ENCODE data around the gene FAM171A1.
"Not testable (repeated sequence)": the region's sequence is repeated elsewhere in the genome, so short reads cannot be mapped to it uniquely, and the experiment has no call there.

Gene FAM171A1

DNA sequence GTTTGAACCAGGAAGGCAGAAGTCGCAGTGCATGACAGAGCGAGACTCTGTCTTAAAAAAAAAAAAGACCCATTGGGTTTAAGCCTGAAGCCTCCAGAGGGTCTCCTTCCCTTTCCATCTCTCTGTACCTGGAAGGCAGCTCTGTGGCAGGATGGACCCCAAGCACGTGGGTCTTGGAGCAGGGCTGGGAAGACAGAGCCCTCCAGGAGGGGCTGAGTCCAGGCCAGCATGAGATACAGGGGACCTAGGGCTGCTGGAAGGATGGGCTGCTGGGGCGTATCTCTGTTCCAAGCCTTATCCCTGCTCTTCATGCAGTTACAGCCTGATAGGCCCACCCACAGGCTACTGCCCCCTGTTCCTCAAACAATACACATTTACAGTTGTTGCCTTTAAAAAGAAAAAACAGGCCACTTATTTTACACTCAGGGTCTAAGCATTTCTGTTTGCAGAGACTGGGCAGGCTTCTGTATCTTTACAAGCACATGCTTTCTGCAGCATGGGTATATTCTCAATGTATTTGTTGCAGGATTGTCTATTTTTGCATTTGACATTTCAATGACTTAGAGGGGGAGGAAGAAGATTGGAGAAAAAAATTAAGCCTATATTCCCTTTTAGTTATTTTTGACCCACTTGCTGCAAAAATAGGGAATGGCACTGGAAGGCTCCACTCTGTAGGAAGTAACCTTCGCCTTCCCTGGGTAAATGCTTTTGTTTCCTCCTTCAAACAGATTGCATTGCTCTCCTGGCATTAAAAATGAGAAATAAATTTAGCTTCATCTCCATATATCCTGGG lies 60.1 kb downstream of the FAM171A1 start:
- DNase-seq (ENCODE audit: insufficient read length, low spot score) = no peak
- no peak for FAIRE-seq
- TF ChIP-seq, protein P1, sequence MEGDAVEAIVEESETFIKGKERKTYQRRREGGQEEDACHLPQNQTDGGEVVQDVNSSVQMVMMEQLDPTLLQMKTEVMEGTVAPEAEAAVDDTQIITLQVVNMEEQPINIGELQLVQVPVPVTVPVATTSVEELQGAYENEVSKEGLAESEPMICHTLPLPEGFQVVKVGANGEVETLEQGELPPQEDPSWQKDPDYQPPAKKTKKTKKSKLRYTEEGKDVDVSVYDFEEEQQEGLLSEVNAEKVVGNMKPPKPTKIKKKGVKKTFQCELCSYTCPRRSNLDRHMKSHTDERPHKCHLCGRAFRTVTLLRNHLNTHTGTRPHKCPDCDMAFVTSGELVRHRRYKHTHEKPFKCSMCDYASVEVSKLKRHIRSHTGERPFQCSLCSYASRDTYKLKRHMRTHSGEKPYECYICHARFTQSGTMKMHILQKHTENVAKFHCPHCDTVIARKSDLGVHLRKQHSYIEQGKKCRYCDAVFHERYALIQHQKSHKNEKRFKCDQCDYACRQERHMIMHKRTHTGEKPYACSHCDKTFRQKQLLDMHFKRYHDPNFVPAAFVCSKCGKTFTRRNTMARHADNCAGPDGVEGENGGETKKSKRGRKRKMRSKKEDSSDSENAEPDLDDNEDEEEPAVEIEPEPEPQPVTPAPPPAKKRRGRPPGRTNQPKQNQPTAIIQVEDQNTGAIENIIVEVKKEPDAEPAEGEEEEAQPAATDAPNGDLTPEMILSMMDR (IDR thresholded peaks at IDR 0.05; ENCODE audit: insufficient read depth, missing control alignments) = no peak

DNA sequence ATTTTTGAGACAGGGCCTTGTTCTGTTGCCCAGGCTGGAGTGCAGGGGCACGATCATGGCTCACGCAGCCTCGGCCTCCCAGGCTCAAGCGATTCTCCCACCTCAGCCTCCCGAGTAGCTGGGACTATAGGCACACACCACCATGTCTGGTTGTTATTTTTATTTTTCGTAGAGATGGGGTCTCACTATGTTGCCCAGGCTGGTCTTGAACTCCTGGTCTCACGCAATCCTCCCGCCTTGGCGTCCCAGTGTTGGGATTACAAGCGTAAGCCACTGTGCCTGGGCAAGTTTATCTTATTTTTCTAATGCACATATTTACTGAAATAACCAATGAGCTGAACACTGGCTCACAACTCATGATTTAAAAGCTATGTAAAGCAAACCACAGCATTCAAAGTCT lies 61.9 kb downstream of the FAM171A1 start:
- TF ChIP-seq, protein P1 (IDR thresholded peaks at IDR 0.05; ENCODE audit: insufficient read depth, missing control alignments) = no peak
- no peak for FAIRE-seq
- no peak for DNase-seq (ENCODE audit: insufficient read length, low spot score)

DNA sequence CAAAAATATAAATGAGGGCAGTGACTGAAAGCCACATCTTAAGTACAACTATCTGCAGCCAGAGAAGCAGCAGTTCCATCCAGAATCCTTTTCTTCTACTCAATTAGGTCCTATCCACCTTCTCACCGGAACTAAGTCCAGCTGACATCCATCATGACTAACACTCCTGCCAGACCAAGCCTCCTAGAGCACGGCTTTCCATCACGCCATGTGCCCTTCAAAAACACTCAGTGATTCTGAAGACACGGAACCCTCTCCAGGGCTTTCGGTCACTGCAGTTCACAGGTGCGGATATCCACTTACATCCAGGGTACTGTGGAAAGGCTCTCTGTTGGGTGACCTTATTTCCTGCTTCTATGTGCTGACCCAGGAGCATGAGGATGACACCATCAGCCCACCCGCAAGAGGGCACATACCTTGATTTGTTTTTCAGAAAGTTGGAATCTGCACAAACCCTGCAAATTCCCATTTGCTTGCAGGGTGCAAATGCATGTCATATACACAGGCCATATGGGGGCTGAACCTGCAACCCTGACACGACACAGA lies 64.3 kb downstream of the FAM171A1 start:
- FAIRE-seq (no peak), DNase-seq (ENCODE audit: insufficient read length, low spot score) (no peak)
- TF ChIP-seq, protein P1 (IDR thresholded peaks at IDR 0.05; ENCODE audit: insufficient read depth, missing control alignments) = no peak

DNA sequence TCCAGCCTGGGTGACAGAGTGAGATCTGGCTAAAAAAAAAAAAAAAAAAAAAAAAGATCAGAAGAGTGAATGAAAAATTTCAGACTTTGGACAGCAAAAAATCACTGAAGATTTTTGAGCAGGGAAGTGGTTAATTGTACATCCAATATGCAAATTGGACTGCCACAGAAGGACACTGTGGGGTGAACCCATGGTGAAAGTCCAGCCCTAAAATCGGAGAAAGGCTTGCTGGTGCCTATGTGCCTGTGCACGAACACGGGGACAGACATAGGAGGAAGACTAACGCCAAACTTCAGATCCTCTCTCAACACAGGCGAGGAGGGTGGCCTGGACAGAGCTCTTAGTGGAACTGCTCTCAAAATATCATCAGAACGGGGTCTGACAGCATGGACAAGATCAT lies 65.5 kb downstream of the FAM171A1 start:
- TF ChIP-seq, protein P1 (IDR thresholded peaks at IDR 0.05; ENCODE audit: insufficient read depth, missing control alignments) = no peak
- no peak for FAIRE-seq
- no peak for DNase-seq (ENCODE audit: insufficient read length, low spot score)

DNA sequence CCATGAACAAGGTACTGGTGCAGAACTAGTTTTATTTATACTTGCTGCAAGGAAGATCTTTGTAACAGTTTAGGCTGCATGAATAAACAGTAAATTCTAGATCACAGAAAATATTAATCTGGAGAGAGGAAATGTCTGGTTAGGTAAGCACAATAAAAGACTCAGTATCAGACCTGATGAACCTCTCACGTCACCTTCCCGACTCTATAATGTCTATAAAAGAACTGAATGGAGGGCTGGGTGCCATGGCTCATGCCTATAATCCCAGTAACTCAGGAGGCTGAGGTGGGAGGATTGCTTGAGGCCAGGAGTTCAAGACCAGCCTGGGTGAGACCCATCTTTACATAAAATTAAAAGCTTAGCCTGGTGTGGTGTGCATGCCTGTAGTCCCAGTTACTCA lies 65.9 kb downstream of the FAM171A1 start:
- DNase-seq (ENCODE audit: insufficient read length, low spot score) (no peak), FAIRE-seq (no peak)
- TF ChIP-seq, protein P1 (IDR thresholded peaks at IDR 0.05; ENCODE audit: insufficient read depth, missing control alignments) = no peak

DNA sequence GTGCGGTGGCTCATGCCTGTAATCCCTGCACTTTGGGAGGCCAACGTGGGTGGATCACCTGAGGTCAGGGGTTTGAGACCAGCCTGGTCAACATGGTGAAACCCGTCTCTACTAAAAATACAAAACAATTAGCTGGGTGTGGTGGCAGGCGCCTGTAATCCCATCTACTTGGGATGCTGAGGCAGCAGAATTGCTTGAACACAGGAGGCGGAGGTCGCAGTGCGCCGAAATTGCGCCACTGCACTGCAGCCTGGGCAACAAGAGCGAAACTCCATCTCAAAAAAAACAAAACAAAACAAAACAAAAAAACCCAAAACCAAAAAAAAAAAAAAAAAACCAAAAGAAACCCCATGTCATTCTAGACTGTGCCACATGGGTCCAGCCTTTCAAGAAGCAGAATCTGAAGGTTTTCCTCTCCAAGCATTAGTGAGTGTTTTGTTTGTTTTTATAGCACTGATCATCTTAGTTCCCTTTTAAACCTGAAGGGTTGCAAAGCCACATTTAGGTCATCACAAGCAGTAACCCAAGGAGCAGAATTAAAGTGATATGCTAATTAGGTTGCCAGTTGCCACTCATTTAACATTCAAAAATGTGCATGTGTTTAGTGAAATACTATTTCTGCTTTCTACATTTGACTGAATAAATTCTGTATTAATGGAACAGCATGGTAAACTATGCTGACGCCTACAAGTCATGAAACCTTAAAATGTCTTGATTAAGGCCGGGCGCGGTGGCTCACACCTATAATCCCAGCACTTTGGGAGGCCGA lies 68.7 kb downstream of the FAM171A1 start:
- DNase-seq (ENCODE audit: insufficient read length, low spot score); FAIRE-seq: not testable (repeated sequence)

DNA sequence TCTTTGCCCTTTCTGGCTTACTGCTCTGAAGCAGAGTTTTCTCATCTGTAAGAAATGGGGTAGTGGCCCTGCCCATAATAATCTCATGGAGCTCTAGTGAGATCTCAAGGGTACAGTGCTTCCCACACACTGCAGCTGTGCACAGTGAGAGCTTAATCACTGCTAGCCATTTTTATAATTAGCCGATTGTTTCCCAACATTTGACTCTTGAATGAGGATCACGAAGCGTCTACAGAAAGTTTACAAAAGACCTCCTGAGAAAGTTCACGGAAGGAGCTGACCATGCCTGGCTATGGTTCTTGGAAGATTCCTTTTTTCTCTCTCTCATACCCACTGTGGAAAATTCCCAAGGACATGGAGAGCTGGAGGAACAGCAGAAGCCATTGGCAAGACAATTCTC lies 70.4 kb downstream of the FAM171A1 start:
- FAIRE-seq (no peak), DNase-seq (ENCODE audit: insufficient read length, low spot score) (no peak)
- TF ChIP-seq, protein P1 (IDR thresholded peaks at IDR 0.05; ENCODE audit: insufficient read depth, missing control alignments) = no peak
